MM.1S (cell line): ENCODE measurements around the gene STK31.

Experiments used
- EZH2 ChIP-seq: fragments of 300-600 bp; sonication (generic); optimal IDR thresholded peaks from 2 replicates; pipeline ENCODE3; 2017; ENCODE audit warnings: low read depth, mild to moderate bottlenecking, antibody characterized with exemption, low read length, mixed read lengths
- EZH2phosphoT487 ChIP-seq: fragments of 300-600 bp; sonication (generic); IDR thresholded peaks from 2 replicates; pipeline ENCODE4 v1.6.1; 2018; ENCODE audit warnings: antibody characterized with exemption, low read length
- TF ChIP-seq, protein P1 (sequence below): fragments of 300-600 bp; sonication (generic); IDR thresholded peaks from 2 replicates; pipeline ENCODE4 v1.5.1; 2016; ENCODE audit warnings: antibody characterized with exemption, low read length, mixed read lengths

DNA sequence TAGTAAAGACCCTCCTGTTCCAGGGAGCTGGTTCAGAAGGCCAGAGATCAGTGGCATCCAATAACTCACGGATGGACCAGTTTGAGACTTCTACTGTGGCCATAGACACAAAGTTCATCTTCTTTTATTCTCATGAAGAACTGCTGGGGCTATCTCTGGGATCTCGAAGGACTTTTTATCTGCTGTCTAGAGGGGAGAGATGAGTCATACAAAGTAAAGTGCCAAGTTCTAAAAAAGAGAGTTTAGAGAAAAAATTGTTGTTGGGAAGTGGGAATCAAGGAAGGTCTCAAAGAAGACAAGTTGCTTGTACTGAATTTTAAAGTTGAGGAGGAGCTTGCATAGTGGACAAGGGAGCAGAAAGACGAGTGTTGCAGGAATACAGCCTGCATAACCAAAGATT, 38.0 kb upstream of the STK31 start:
- TF ChIP-seq, protein P1, sequence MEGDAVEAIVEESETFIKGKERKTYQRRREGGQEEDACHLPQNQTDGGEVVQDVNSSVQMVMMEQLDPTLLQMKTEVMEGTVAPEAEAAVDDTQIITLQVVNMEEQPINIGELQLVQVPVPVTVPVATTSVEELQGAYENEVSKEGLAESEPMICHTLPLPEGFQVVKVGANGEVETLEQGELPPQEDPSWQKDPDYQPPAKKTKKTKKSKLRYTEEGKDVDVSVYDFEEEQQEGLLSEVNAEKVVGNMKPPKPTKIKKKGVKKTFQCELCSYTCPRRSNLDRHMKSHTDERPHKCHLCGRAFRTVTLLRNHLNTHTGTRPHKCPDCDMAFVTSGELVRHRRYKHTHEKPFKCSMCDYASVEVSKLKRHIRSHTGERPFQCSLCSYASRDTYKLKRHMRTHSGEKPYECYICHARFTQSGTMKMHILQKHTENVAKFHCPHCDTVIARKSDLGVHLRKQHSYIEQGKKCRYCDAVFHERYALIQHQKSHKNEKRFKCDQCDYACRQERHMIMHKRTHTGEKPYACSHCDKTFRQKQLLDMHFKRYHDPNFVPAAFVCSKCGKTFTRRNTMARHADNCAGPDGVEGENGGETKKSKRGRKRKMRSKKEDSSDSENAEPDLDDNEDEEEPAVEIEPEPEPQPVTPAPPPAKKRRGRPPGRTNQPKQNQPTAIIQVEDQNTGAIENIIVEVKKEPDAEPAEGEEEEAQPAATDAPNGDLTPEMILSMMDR, result no peak
- no peak for TF ChIP-seq EZH2phosphoT487
- TF ChIP-seq EZH2, result no peak
